ENCODE measurements around the gene SMIM17.
"Not testable (repeated sequence)": the region's sequence is repeated elsewhere in the genome, so short reads cannot be mapped to it uniquely, and the experiment has no call there.

SMIM17 gene

DNA sequence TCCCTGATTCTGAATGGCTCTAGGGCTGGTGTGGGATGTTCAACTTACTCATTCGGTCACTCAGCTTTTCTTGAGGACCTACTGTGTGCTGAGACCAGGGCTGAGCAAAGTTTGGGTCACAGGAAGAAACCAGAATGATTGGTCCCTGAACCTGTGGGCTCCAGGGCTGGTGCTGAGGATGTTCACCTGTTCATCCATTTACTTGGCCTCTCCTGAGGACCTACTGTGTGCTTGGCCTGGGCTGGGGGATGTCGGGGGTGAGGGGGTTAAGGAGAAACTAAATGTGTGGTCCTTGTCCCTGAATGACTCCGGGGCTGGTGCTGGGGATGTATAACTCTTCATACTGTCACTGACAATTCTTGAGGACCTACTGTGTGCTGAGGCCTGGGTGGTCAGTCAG, 18.3 kb downstream of the SMIM17 start:
- DNase-seq: no peak

DNA sequence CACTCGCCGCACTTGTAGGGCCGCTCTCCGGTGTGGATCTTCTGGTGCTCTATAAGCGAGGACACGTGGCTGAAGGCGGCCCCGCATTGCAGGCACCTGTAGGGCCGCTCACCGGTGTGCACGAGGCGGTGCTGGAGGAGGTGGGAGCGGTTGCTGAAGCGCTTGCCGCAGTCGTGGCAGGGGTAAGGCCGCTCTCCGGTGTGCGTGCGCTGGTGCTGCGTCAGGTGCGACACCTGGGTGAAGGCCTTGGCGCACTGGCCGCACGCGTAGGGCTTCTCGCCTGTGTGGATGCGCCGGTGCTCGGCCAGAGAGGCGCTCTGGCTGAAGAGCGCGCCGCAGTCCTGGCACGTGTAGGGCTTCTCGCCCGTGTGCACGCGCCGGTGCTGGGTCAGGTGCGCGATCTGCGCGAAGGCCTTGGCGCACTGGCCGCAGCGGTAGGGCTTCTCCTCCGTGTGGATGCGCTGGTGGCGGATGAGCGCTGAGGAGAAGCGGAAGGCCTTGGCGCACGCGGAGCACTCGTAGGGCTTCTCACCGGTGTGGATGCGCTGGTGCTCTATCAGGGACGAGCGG, 21.1 kb downstream of the SMIM17 start:
- DNase-seq: no peak

DNA sequence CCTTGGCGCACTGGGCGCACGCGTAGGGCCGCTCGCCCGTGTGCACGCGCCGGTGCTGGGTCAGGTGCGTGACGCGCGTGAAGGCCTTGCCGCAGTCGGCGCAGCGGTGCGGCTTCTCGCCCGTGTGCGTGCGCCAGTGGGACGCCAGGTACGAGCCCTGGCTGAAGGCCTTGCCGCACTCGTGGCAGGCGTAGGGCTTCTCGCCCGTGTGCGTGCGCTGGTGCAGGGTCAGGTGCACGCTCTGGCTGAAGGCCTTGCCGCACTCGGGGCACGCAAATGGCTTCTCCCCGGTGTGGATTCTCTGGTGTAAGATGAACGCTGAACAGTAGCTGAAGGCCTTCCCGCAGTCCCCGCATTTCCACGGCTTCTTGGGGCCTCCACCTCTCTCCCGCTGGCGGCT, 21.6 kb downstream of the SMIM17 start:
- no peak for DNase-seq

DNA sequence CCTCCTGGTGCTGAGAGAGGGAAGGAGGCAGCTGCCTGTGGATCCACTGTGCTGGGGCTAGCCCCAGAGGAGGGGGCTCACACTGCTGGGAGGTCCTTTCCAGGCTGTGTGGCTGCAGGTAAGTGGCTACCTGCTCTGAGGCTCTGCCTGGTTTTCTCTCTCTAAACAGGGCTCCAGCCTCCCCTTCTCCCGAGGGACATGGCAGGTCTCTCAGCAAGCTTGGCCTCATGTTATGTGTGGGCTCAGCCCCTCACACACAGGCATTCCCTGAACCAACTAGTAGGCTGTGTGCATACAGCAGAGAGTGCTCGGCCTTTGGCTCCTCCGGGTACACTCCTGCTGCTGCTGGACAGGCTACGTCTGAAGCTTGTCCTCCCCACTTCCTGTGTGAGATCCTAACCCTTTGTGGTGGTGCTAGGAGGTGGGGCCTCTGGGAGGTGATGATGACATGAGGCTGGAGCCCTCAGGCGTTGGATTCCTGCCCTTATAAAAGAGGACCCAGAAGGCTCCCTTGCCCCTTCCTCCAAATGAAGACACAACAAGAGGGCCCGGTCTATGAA, 24.4 kb downstream of the SMIM17 start:
- no peak for DNase-seq

DNA sequence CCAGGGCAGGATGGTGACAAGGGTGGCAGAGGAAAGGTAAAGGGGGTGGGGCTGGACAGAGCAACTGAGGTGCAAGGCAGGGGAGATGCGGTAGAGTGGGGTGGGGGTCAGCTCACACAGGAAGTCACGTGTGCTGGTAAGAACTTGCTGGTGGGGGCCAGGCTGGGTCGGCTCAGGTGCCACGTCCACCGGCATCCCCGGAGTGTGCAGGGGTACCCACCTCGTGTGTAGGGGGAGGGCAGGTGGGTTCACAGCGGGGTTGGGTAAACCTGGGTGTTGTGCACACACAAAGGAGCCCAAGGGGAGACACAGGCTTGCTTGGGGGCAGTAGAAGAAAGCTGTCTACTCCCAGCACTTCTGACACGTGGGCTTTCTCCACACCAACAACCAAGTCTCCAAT, 25.7 kb downstream of the SMIM17 start:
- no peak for DNase-seq

DNA sequence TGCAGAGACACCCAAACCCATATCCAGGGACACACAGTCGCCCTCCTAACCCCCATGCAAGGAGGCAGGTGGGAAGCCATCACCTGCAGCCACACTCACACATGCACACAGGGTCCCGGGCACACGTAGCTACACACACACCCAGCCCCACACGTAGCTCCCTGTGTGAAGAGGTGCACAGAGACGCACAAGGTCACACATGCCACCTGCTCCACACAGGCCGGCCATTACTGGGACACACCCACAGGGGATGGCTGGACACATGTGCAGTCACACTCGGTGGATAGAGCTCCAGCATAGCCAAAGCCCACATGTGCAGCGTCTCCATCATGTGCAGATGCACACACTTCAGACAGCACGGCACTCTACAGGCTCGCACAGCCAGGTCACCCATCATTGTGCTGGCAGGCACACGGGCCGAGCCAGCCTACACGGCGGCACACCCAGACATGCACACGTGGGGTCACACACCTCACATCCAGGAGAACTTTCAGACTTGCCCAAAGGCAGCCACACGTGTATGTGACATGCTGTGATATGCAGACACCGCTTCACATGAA, 27.5 kb downstream of the SMIM17 start:
- no peak for DNase-seq

DNA sequence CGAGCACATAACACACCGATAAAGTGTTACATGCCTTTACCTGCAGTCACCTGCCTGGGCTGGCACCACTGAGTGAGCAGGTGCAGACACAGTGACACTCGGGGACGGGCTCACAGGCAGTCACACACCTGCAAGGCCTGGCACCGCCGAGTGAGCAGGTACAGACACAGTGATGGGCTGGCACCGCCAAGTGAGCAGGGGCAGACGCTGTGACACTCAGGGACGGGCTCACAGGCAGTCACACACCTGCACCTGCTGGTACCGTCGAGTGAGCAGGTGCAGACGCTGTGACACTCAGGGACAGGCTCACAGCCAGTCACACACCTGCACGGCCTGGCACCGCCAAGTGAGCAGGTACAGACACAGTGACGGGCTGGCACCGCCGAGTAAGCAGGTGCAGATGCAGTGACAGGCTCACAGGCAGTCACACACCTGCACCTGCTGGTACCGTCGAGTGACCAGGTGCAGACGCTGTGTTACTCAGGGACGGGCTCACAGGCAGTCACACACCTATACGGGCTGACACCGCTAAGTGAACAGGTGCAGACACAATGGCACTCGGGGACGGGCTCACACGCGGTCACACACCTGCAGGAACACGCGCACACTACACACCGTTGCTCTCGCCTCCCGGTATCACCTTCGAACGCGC, 28.1 kb downstream of the SMIM17 start:
- DNase-seq: no peak

DNA sequence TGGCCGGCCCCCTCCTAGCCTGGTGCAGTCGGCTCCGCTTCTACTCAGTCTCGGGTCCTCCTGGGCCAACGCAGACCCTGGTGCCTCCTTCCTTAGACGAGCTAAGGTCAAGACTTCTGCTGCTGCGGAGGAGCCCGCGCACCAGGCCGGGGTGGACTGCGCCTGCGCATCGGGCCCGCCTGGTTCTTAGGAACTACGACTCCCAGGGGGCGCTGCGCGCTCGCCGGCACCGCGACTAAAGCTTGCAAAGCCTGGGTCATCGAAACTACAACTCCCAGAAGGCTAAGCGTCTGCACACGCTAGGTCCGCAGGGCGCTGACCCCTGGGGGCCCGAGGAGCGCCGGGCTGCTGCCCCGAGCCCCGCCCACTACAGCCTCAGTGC, 28.6 kb downstream of the SMIM17 start, which contains the start of gene ZNF835:
Gene ZNF835, minus strand, starts transcription at position 145 of the 382 bp plus-strand sequence. CDS start 6,559 bp downstream, outside the sequence.
- DNase-seq: peak; percentile 89

DNA sequence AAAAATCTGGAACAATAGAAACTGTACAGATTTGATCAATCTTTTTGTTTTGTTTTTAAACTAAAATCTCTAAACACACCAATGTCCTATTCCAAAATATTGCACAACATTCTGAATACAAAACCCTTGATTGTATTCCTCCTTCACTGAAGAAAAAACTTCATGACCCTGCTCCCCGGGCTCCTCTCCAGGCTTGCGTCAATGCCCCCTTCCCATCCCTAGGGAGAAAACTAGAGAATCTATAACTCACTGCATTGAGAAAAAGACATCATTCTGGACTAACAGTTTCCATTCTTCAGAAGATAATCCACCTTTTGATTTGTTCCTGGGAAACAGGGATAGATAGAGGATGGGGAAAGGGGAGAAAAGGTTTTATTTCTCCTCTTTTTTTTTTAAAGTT, 29.7 kb downstream of the SMIM17 start:
- DNase-seq: not testable (repeated sequence)

DNA sequence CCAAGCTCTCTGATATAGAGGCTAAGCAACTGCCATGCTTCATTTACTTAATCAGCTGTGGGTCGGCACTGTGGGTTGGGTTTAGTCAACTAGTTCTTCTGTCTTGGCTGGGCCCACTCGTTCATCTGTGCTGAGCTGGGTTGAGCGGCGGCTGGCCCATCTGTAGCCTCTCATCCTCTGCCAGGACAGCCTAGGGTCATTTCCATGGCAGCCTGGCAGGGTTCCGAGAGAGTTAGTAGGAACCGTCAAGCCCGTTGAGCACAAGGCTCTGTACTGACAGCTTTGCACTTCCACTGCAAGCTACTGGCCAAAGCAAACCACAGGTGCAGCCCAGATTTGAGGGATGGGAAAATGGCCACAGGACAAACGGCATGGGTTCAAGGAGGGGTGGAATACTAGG, 35.2 kb downstream of the SMIM17 start:
- no peak for DNase-seq

DNA sequence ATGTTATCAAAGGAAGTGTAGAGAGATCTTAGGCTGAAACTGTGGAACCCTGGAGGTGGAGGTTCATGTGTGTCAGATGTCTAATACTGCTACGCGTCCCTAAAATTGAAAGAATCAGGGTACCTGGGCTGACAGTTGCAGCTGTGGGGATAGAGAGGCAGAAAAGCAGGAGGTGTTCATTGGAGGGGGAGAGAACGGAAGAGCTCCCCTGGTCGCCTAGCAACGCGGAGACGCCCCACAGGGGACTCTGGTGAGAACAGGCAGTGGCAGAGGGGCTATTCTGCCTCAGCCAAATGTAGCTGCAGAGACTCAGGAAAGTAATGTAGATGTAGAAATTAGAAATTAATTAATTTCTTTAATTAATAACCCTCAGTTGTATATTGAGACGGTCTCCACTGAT, 38.7 kb downstream of the SMIM17 start:
- DNase-seq: no peak

DNA sequence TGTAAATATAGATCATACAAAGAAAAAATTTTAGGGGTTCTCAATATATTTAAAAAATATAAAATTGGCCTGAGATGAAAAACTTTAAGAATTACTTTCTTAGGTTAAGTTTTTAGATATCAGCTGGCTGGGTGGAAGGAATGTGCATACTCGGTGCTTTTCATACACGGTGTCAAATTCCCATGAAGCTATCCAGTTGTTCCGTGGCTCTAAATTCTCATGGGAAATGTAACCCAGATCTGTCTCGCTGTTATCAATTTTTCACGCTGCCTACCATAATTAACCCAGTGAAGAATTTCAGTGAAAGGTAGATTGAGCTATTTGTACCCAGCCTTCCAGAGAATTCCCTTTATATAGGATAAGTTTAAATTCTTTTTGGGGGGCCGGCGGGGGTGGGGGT, 40.2 kb downstream of the SMIM17 start:
- DNase-seq: no peak

DNA sequence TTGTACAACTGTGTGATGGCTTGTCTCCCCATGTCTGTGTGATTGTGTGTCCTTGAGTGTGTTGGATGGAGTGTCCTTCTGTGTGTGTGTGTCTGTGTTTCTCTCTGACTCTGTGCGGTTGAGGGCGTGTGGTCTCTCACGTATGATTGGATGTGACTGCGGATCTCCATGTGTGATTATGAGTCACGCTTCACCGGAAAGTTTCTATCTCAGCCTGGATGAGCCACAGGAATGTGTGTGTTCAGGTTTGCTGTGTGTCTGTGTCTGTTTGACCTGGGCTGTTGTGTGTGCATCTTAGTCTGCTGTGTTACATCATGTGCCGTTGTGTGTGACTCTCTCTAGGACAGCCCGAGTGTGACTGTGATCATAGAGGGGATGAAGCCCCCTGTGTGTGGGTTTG, 44.1 kb downstream of the SMIM17 start:
- no peak for DNase-seq

DNA sequence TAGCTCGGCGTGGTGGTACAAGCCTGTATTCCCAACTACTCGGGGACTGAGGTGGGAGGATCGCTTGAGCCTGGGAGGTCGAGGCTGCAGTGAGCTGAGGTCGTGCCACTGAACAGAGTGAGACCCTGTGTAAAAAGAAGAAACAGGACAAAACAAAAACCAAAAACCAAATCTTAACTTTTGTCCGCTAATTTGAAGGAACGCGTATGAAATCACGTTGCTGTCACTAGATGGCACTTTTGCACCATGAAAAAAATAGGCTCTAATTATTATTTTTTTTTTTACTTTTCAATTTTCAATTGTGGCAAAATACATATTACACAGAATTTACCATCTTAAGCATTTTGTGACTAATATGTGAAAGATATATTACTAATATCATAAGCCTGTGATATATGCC, 46.2 kb downstream of the SMIM17 start:
- DNase-seq: no peak

DNA sequence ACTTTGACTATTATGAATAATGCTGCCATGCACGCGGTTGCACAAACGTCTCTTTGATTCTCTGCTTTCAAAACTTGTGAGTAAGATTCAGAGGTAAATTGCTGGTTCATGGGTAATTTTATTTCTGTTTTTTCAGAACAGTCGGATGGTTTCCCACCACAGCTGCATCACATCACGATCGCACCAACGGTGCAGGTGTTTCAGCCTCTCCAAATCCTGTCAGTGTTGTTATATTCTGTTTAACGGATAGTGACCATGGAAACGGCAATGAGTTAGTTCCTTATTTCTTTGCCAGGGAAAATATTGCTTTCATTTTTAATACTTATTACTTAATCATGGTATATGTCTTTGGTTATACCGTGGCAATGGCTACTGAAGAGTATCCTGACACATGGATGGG, 47.7 kb downstream of the SMIM17 start:
- DNase-seq: no peak

DNA sequence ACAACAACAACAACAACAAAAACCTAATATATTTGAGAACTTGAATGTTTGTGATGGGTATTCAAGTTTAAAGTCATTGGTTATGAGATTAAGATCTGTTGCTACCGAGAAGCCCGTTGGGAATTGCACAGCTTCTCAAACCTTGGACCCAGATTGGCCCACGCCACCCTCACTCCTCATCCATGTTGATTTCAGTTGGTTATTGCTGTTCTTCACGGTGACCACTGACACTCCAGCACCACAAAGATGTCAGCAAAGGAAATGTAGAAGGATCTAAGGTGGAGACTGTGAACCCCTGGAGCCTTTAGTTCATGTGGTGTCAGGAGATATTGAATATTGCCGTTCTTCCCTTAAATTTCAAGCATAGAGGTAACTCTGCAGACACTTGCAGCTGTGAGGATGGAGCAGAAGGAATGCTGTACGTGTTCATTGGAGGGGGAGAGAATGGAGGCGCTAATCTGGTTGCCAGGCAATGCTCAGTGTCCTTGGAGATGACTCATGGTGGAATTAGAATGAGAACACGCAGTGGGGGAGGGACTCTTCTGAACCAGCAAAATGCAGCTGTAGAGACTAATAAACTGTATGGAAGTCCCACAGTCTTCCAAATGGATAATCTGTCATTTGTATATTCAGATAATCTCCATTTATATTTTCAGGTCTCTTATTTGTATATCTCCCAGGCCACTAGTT, 49.4 kb downstream of the SMIM17 start:
- DNase-seq: no peak

DNA sequence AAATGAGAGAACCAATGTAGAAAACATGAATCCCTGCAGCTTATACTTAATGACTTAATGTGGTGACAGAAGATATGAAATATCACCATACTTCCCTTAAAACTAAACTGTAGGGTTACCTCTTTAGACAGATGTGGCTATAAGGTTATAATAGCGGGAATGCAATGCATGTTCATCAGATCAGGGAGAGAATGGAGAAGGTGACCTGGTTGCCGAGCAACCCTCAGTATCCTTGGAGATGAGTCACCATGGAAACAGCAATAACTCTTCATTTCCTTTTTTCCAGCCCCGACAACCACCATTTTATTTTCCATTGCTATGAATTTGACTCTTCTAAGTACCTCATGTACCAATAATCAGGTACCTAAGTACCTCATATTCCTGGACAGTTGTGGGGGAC, 56.6 kb downstream of the SMIM17 start:
- no peak for DNase-seq

DNA sequence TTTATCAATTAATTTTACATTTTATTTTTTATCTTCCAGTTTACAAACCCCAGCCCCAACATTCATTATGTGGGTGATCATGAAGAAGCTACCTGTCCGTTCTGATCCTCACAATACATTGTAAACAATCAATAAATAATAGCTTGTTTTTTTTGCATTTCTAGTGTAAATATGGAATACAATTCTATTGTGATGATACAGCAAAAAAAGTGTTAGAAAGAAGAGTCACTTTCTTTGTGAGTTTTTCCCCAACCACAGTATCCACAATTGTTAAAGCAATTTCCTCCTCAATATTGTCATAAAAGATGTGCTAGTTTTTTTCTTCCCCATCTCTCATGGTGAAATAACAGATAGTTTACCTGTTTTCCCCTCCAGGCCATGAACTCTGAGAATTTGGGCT, 58.9 kb downstream of the SMIM17 start:
- DNase-seq: no peak

DNA sequence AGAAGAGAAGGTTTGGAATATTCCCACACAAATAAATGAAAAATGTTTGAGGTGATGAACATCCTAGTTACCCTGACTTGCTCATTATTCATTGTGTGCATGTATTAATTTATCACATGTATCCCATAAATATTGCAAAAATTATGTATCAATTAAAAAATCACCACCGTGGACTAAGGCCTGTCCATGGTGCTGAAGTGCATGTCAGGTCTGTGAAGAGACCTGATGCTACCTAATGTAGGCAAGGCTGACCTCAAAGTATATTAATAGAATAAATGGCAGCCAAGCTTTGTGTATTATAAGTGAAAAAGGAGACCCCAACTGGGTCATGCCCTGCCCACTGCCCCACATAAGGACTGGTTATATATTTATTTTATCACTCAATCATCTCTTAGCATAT, 63.0 kb downstream of the SMIM17 start:
- DNase-seq: no peak
